Hepatocyte (in vitro differentiated cells): Measurements from ENCODE around the gene POTEG.
"Not testable (repeated sequence)": the region's sequence is repeated elsewhere in the genome, so short reads cannot be mapped to it uniquely, and the experiment has no call there.

Experiments used
- EZH2 ChIP-seq: fragments of 200-600 bp; sonication (generic); IDR thresholded peaks from 2 replicates; pipeline ENCODE4 v1.6.1; 2016; ENCODE audit warnings: antibody characterized with exemption, mild to moderate bottlenecking, borderline replicate concordance
- TF ChIP-seq, protein P1 (sequence below): fragments of 200-600 bp; sonication (generic); IDR thresholded peaks from 2 replicates; pipeline ENCODE4 v1.5.1; 2016; ENCODE audit warnings: antibody characterized with exemption, mild to moderate bottlenecking; ENCODE audit not compliant: poor library complexity

DNA sequence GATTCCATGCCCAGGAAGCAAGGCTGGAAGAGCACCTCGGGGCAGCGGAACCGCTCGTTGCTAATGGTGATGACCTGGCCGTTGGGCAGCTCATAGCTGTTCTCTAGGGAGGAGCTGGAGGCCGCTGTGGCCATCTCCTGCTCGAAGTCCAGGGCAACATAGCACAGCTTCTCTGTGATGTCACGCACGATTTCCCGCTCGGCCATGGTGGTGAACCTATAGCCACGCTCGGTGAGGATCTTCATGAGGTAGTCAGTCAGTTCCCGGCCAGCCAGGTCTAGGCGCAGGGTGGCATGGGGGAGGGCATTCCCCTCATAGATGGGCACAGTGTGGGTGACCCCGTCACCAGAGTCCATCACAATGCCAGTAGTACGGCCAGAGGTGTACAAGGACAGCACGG, 32.0 kb downstream of the POTEG start:
- not testable (repeated sequence) for TF ChIP-seq EZH2
- TF ChIP-seq, protein P1, sequence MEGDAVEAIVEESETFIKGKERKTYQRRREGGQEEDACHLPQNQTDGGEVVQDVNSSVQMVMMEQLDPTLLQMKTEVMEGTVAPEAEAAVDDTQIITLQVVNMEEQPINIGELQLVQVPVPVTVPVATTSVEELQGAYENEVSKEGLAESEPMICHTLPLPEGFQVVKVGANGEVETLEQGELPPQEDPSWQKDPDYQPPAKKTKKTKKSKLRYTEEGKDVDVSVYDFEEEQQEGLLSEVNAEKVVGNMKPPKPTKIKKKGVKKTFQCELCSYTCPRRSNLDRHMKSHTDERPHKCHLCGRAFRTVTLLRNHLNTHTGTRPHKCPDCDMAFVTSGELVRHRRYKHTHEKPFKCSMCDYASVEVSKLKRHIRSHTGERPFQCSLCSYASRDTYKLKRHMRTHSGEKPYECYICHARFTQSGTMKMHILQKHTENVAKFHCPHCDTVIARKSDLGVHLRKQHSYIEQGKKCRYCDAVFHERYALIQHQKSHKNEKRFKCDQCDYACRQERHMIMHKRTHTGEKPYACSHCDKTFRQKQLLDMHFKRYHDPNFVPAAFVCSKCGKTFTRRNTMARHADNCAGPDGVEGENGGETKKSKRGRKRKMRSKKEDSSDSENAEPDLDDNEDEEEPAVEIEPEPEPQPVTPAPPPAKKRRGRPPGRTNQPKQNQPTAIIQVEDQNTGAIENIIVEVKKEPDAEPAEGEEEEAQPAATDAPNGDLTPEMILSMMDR: not testable (repeated sequence)
